Glutamatergic neuron (in vitro differentiated cells): Measurements from ENCODE around the gene RBM20. TPM values are rescaled to one million over a fixed set of nuclear protein-coding genes. Genes with fewer than 3 reads are reported as not detected.
A peak's percentile ranks its signal among the peaks of the same experiment; 100 is the strongest.
"Not testable (repeated sequence)": the region's sequence is repeated elsewhere in the genome, so short reads cannot be mapped to it uniquely, and the experiment has no call there.

ENCODE experiments used
- DNase-seq: peaks from one replicate; pipeline ENCODE4 v3.0.0; 2022
- H3K27ac Mint-ChIP-seq: one replicate; pipeline ENCODE4 v1.8.0; 2020; ENCODE audit warnings: mild to moderate bottlenecking, mixed read lengths, inconsistent platforms; ENCODE audit not compliant: unreplicated experiment
- H3K27me3 Mint-ChIP-seq: one replicate; pipeline ENCODE4 v1.8.0; 2020; ENCODE audit warnings: mild to moderate bottlenecking, moderate library complexity, mixed read lengths, inconsistent platforms; ENCODE audit not compliant: unreplicated experiment
- H3K36me3 Mint-ChIP-seq: one replicate; pipeline ENCODE4 v1.8.0; 2020; ENCODE audit warnings: mild to moderate bottlenecking, mixed read lengths, inconsistent platforms; ENCODE audit not compliant: unreplicated experiment
- H3K4me1 Mint-ChIP-seq: one replicate; pipeline ENCODE4 v1.8.0; 2020; ENCODE audit warnings: mild to moderate bottlenecking, low read depth, mixed read lengths, inconsistent platforms; ENCODE audit not compliant: unreplicated experiment
- H3K4me3 Mint-ChIP-seq: one replicate; pipeline ENCODE4 v1.8.0; 2020; ENCODE audit warnings: mild to moderate bottlenecking, mixed read lengths, inconsistent platforms; ENCODE audit not compliant: unreplicated experiment
- H3K9me3 Mint-ChIP-seq: one replicate; pipeline ENCODE4 v1.8.0; 2020; ENCODE audit warnings: mild to moderate bottlenecking, moderate library complexity, mixed read lengths, inconsistent platforms; ENCODE audit not compliant: unreplicated experiment
- CTCF ChIP-seq: fragments of 200-600 bp; sonication (generic); IDR thresholded peaks from one replicate; pipeline ENCODE4 v1.5.0; 2021; ENCODE audit not compliant: partially characterized antibody, unreplicated experiment
- total RNA-seq: library from RNA; stranded (reverse); fragmentation: NEBNext Ultra II Directional; extraction: Animal tissue kit (Norgen Biotek cat#: 25700); gene quantifications from one replicate; pipeline ENCODE4 v1.2.1, GENCODE V29; 2021; ENCODE audit not compliant: unreplicated experiment

The RBM20 gene
- total RNA-seq, 1 donor from 2014 or later, result 5.8 TPM

- Mint-ChIP-seq H3K27me3 (peaks cover 4% of the 10 kb centered on the region), H3K4me3 (peak overlapping the region; percentile 7), H3K36me3 (no peaks in the 10 kb centered on the region), H3K9me3 (peaks cover 14% of the 10 kb centered on the region), H3K27ac (peak overlapping the region; percentile 99), H3K4me1 (peaks cover 40% of the 10 kb centered on the region)
- no peak for TF ChIP-seq CTCF
- no peak for DNase-seq
Measured at GRCh38 chr10:110764793-110765512, 120.8 kb downstream of the RBM20 start.

GRCh38 chr10:110765513-110766319, 121.6 kb downstream of the RBM20 start:
- TF ChIP-seq CTCF, result no peak
- Mint-ChIP-seq H3K36me3 (no peaks in the 10 kb centered on the region), H3K4me3 (peak overlapping the region; percentile 72), H3K27me3 (peaks cover 4% of the 10 kb centered on the region), H3K27ac (peak overlapping the region; percentile 99), H3K9me3 (peaks cover 14% of the 10 kb centered on the region), H3K4me1 (peaks cover 41% of the 10 kb centered on the region)
- DNase-seq, result no peak

- H3K9me3 Mint-ChIP-seq, result peaks cover 14% of the 10 kb centered on the region
- not testable (repeated sequence) for H3K4me3 Mint-ChIP-seq, H3K27ac Mint-ChIP-seq, H3K27me3 Mint-ChIP-seq, DNase-seq, H3K36me3 Mint-ChIP-seq
- H3K4me1 Mint-ChIP-seq, result peaks cover 45% of the 10 kb centered on the region
Measured at GRCh38 chr10:110767601-110768000, 123.5 kb downstream of the RBM20 start.

GRCh38 chr10:110770243-110770642, 126.1 kb downstream of the RBM20 start:
- Mint-ChIP-seq H3K4me3 (no peak overlapping the region), H3K9me3 (peaks cover 17% of the 10 kb centered on the region), H3K36me3 (no peaks in the 10 kb centered on the region), H3K27ac (no peak overlapping the region), H3K27me3 (peaks cover 2% of the 10 kb centered on the region), H3K4me1 (peaks cover 31% of the 10 kb centered on the region)
- no peak for DNase-seq
- TF ChIP-seq CTCF, result no peak

GRCh38 chr10:110771486-110771885, 127.3 kb downstream of the RBM20 start:
- DNase-seq, result no peak
- peak overlapping the region; percentile 3 for H3K27ac Mint-ChIP-seq
- no peaks in the 10 kb centered on the region for H3K27me3 Mint-ChIP-seq
- TF ChIP-seq CTCF, result no peak
- H3K4me3 Mint-ChIP-seq, result no peak overlapping the region
- peaks cover 10% of the 10 kb centered on the region for H3K9me3 Mint-ChIP-seq
- H3K4me1 Mint-ChIP-seq, result peaks cover 22% of the 10 kb centered on the region
- H3K36me3 Mint-ChIP-seq, result no peaks in the 10 kb centered on the region
